NCI-H82 (cell line): ENCODE measurements around the gene ILK.

Experiments
- DNase-seq: peaks from one replicate; lab custom pipeline; 2025; lab: John Stamatoyannopoulos, UW

The ILK gene

DNA sequence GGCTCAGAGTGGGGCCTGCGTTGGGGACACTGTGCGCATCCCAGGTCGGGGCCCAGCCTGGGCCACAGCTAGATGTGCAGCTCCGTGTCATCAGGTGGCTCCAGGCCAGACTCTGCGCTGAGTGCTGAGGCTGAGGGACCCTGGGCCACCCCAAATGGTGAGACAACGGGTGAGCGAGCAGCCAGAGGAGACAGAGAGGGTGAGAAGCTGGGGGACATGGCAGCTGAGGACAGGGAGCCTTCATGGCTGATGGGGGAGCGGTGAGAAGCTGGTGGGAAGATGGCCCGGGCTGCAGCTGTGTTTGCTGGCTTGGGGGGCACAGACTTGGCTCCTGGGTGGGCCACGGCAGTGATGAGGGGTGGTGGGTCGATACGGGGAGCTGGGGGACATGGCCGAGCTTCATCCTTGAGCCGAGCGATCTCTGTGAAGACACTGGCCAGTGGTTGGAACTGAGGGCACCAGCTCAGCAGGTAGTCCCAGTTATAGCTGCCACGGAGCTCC lies 18.2 kb downstream of the ILK start:
- no peak for DNase-seq

GRCh38 chr11:6622261-6623171 lies 18.9 kb downstream of the ILK start:
- DNase-seq: no peak

DNA sequence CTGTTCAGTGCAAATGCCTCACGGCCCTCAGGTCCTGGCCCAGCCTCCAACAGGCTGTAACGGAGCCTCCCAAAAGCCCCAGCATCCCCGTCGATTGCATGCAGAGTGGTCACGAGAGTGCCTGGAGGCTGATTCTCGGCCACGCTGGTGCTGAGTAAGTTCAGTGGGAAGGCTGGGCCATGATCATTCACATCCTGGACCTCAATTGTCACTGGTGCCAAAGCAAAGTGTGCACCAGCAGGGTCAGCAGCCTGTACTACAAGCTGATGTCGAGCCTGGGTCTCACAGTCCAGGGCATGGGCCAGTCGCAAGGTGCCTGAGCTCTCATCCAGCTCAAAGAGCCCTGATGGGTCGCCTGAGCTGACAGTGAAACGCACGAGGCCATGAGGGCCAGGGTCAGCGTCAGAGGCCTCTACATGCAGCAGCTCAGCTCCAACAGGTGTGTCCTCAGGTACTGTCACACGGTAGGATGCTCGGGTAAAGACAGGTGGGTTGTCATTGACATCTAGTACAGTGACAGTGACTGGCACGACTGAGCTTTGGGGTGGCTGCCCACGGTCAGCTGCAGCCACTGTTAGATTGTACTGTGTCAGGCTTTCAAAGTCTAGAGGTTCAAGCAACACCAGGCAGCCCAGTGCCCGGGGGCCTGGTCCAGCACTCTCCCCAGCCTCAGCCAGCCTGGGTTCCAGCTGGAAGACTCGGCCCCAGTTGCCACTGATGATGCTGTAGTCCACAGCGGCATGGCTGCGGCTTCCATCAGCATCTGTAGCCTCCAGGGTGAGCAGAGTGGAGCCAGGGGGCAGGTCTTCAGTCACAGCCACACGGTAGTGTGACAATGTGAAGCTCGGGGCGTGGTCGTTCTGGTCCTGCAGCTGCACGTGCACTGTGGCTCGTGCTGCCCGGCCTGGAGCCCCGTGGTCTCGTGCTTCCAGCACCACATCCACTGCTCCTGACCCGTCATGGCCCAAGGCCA lies 20.1 kb downstream of the ILK start:
- DNase-seq: no peak

DNA sequence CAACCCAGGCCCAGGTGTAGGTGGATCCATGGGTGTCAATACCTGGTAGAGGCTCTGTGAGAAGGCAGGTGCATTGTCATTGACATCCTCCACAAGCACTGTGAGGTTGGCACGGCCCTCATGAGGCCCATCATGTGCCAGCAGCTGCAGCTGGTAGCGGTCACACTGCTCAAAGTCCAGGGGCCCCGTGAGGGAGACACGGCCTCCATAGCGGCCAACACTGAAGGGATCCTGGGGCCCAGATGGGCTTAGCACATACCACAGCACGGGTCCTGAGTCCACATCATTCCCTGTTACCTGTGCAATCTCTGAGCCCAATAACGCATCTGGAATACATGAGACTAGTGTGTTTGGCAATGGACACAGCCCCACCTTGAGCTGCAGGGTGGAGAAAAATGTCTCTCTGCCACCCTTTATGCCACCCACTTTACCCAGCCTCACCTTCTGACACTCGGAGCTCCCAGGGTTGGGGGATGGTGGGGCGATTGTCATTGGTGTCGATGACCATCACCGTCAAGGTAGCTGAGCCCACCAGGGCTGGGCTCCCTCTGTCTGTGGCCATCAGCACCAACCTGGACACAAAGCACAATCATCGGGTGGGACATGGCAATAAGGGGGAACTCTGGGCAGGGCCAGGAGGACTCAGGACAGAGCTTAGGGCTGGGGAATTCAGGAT lies 21.7 kb downstream of the ILK start:
- no peak for DNase-seq

GRCh38 chr11:6625832-6626420 lies 22.4 kb downstream of the ILK start:
- no peak for DNase-seq

GRCh38 chr11:6626971-6627761 lies 23.6 kb downstream of the ILK start:
- DNase-seq: no peak

DNA sequence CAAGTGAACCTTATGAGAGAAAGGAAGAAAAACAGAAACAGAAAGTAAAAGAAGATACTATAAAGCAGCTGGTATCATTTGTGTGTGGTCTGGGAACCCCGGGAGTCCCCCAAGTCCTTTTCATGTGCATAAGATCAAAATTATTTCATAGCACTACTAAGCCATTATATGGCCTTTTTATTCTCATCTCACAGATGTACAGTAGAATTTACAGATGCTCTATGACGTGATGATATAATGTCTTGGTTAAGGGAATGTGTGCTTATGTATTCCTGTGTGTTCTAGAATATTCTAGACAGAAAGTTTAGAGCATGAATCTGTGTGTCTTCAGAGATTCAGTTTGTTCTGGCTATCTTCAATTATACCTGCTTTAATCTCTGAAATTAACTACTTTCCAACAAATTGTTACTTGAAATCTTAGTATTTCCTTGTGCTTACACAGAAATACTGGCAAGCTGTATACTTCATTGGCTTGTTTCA lies 24.2 kb downstream of the ILK start:
- DNase-seq: no peak

GRCh38 chr11:6628526-6628925 lies 25.0 kb downstream of the ILK start:
- DNase-seq: no peak

GRCh38 chr11:6629573-6629891 lies 26.0 kb downstream of the ILK start:
- no peak for DNase-seq

DNA sequence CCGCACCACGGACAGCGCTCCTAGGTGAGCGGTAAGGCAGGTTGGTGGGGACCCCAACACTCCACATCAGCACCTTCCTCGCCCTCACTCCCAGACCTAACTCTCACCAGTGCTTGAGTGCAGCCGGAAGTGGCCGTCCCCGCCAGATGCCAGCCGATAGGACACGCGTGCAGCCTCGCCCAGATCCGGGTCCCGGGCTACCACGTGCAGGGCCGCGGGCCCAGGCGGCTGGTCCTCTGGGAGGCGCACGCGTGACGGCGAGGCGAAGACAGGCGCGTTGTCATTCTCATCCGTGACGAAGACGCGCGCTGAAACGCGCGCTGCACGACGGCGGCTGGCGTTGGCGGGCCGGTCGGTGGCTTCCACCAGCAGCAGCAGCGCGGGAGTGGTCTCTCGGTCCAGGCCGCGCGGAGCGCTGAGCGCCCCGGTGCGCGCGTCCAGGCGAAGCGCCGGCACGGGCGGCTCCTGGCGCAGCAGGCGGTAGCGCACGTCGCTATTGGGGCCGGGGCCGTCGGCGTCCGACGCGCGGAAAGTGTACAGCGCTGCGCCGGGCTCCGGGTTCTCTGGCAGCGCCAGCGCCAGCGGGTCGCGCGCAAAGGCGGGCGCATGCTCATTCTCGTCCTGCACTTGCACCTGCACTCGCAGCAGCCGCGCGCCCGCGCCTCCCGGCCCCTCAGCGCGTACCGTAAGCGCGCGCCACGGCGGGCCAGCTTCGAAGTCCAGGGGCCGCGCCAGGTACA lies 26.5 kb downstream of the ILK start:
- no peak for DNase-seq

DNA sequence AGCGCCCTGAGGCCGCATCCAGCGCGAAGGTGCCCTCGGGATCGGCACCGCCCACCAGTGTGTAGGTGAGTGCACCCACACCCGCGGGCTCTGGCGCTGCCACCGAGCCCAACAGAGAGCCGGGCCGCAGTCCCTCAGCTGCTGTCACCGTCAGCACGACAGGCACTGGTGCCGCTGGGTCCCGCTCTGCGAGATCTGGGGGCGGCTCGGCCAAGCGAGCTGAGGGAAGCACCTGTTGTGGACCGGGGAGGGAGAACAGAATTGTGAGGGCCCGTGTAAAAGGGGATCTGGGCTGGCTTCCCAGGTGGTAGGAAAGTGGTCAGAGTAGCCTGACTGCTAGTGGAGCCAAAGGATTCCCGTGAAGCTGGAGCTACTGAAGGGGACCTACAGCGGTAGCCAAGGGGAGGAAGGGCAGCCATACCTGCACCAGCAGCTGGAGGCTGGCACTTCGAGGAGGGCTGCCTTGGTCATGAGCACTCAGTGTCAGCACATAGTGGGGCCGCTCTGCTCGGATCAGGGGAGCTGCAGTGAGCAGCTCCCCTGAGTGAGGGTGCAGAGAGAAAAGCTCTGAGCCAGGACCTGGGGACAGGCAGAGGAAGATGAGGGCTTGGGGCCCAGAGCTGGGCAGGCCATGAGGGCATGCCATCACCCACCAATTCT lies 27.2 kb downstream of the ILK start:
- no peak for DNase-seq

- DNase-seq: no peak
Observed at GRCh38 chr11:6631361-6631890, 27.9 kb downstream of the ILK start.

- DNase-seq: no peak
Observed at GRCh38 chr11:6632116-6633073, 28.8 kb downstream of the ILK start.

DNA sequence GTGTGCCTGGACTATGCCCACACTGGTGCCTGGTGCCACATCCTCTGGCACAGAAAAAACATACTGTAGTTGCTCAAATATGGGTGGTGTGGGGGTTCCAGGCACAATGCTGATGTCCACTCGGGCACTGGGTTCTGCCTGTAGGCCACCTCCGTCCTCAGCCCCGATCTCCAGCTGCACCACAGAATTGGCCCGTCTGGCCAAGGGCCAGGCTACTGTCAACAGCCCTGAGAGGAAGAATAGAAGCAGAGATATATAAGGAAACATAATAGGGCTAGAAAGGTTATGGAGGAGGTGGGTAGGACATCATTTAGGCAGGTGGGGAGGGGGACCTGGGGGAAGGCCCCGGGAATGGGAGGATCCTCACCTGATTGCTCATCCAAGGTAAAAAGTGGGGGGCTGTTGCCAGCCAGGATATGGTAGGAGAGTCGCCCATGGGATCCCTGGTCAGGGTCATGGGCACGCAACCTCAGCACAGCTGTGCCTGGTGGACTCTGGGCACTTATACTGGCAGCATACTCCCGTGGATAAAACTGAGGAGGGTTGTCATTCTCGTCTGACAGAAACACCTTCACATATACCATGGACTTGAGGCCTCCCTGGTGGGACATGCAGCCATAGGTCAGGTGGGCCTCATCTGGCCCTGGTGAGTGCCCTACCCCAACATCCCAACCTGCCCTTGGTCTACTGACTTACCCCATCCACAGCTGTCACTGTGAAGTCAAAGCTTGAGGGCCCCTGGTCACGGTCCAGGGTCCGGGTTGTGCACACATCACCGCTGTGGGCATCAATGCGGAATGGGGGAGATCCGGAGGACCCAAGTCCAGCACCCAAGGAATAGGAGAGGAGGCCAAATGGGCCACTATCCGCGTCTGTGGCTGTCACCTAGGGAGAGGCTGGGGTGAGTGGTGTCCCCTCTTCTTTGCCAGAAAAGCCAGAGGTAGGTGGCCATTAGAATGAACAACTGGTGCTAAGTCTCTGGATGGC lies 30.1 kb downstream of the ILK start:
- no peak for DNase-seq

DNA sequence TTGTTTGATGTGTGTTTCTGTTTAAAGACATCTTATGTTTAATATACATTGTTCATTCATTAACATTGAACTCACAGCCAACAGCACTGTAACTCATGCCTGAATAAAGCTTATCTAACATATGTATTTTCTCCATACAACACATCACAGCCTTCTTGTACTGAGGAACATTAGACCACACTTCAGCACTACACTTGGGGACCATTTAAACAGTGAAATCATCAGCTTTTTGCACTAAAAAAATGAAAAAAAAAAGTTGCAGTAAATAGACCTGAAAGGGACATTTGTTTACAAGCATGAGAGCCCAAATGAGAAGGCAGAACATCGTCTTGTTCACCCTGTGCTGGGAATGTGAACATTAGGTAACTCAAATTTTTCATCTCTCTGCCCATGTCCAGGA lies 31.0 kb downstream of the ILK start:
- no peak for DNase-seq

DNA sequence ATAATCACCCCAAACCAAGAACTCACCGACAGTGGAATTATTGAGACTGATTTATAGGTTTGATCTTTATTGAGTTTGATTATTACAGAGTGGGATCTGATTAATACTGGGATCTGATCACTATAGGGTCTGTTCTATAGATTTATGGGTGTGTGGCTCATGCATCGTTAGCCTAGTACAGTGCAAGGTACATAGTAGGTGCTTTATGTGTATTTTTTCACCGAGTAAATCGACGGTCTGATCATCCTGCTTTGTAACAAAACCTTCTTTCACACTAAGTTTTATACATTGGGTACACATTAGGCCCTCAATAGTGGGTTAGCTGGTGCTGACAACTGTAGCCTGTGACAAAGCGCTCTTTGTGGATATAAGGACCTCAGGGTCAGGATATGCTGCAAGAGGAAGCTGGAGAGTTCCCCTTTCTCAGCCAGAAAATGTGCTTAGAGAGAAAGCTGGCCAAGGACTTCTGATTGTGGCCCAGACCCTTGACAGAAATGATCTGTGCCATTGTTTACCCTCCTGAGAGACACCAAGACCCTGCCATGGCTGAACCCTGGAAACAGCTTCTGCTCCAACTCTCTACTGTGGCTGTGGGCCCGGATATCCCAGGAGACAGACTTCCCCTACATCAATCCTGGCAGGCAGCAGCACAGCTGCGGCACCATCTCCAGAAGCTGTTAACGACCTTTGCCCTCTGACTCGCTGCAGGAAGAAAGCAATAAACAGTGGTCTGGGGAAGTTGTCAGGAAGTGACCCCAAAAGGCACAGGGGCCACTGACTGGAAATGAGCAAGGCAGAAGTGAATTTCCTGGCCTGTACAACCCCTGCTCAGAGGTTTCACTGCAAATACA lies 31.7 kb downstream of the ILK start:
- DNase-seq: no peak
